ENCODE data around the gene KIF13A. TPM values are rescaled to one million over a fixed set of nuclear protein-coding genes. Genes with fewer than 3 reads are reported as not detected.
"Not testable (repeated sequence)": the region's sequence is repeated elsewhere in the genome, so short reads cannot be mapped to it uniquely, and the experiment has no call there.

The KIF13A gene
- 10 to 100 TPM; 36.4 to 54.7 (median 43.5) TPM for polyA plus RNA-seq (ENCODE audit: insufficient read depth in 1 of 5, insufficient read length in 5 of 5, low replicate concordance in 1 of 5)
- long read RNA-seq, donor 1, partial matches to known transcripts = 9 of 9 reads
- long read RNA-seq, donor 1, other reads (novel, unspliced or antisense) = 0 of 9 reads
- long read RNA-seq, donor 2 = 0 reads
- long read RNA-seq, donor 3, partial matches to known transcripts = 6 of 10 reads
- long read RNA-seq, donor 3, other reads (novel, unspliced or antisense) = 0 of 10 reads
- long read RNA-seq, donor 4, partial matches to known transcripts = 8 of 10 reads
- long read RNA-seq, donor 4, other reads (novel, unspliced or antisense) = 0 of 10 reads
- long read RNA-seq, donor 5, transcript KIF13A-207 (3 exons, 1,330 nt) = major isoform, 7 of 7 reads
- long read RNA-seq, donor 5, partial matches to known transcripts = 0 of 7 reads
- long read RNA-seq, donor 5, other reads (novel, unspliced or antisense) = 0 of 7 reads
- long read RNA-seq, donor 6, partial matches to known transcripts = 0 of 3 reads
- long read RNA-seq, donor 6, other reads (novel, unspliced or antisense) = 0 of 3 reads
- long read RNA-seq, donor 7, partial matches to known transcripts = 0 of 4 reads
- long read RNA-seq, donor 7, other reads (novel, unspliced or antisense) = 0 of 4 reads
- long read RNA-seq, donor 8 = 0 reads

- DNase-seq = no peak
Observed at GRCh38 chr6:17987447-17987696, at the start of gene KIF13A. Gene KIF13A (minus strand): TSS chr6:17987635. CDS start chr6:17987463, 172 bp downstream.

GRCh38 chr6:18036781-18037180, 49.3 kb upstream of the KIF13A start:
- DNase-seq = no peak

GRCh38 chr6:18035330-18035854, 48.0 kb upstream of the KIF13A start:
- DNase-seq = no peak

GRCh38 chr6:18034798-18035202, 47.4 kb upstream of the KIF13A start:
- DNase-seq = no peak

- no peak for DNase-seq
Observed at GRCh38 chr6:18031680-18032256, 44.3 kb upstream of the KIF13A start.

- no peak for DNase-seq
Observed at GRCh38 chr6:18031189-18031588, 43.8 kb upstream of the KIF13A start.

GRCh38 chr6:18028332-18028731, 40.9 kb upstream of the KIF13A start:
- no peak for DNase-seq

- no peak for DNase-seq
Observed at GRCh38 chr6:18025596-18025995, 38.2 kb upstream of the KIF13A start.

GRCh38 chr6:18024876-18025275, 37.4 kb upstream of the KIF13A start:
- DNase-seq = no peak

- no peak for DNase-seq
Observed at GRCh38 chr6:18023891-18024290, 36.5 kb upstream of the KIF13A start.

GRCh38 chr6:18022398-18023231, 35.2 kb upstream of the KIF13A start:
- DNase-seq = no peak

- DNase-seq = no peak
Observed at GRCh38 chr6:18021166-18021850, 33.9 kb upstream of the KIF13A start.

- not testable (repeated sequence) for DNase-seq
Observed at GRCh38 chr6:18020545-18020944, 33.1 kb upstream of the KIF13A start.

GRCh38 chr6:18019539-18020534, 32.4 kb upstream of the KIF13A start:
- no peak for DNase-seq

GRCh38 chr6:18019133-18019532, 31.7 kb upstream of the KIF13A start:
- DNase-seq = not testable (repeated sequence)

GRCh38 chr6:18016698-18017097, 29.3 kb upstream of the KIF13A start:
- DNase-seq = no peak

GRCh38 chr6:18016133-18016532, 28.7 kb upstream of the KIF13A start:
- no peak for DNase-seq

- DNase-seq = no peak
Observed at GRCh38 chr6:18011287-18011686, 23.9 kb upstream of the KIF13A start.

GRCh38 chr6:18010540-18010939, 23.1 kb upstream of the KIF13A start:
- DNase-seq = not testable (repeated sequence)

All from right lung (tissue), 10 donors.